Upper lobe of left lung (tissue), 6 donors: ENCODE results near the gene SNX14. TPM values are rescaled to one million over a fixed set of nuclear protein-coding genes. Genes with fewer than 3 reads are reported as not detected.
"Not testable (repeated sequence)": the region's sequence is repeated elsewhere in the genome, so short reads cannot be mapped to it uniquely, and the experiment has no call there.

Experiments
- ATAC-seq, 2 donors: fragments of 200-7000 bp; cut with Tn5 transposase; one replicate each; pipeline ENCODE4 v1.9.1; 2022; ENCODE audit warnings: mild to moderate bottlenecking in 2 of 2, moderate library complexity in 2 of 2; ENCODE audit not compliant: low FRiP score in 2 of 2
- DNase-seq, 2 donors: peaks; one replicate each; pipeline ENCODE4 v3.0.0-alpha.2; 2019 to 2020
- H3K27ac ChIP-seq, 4 donors: fragments of 200-600 bp; sonication (generic); one replicate each; pipeline ENCODE4 v1.5.1; 2016 to 2019
- H3K27me3 ChIP-seq, 4 donors: fragments of 200-600 bp; sonication (generic); one replicate each; pipeline ENCODE4 v1.5.1; 2017 to 2019
- H3K36me3 ChIP-seq, 4 donors: fragments of 200-600 bp; sonication (generic); one replicate each; pipeline ENCODE4 v1.5.1; 2016 to 2019
- H3K4me1 ChIP-seq, 4 donors: fragments of 200-600 bp; sonication (generic); one replicate each; pipeline ENCODE4 v1.5.1; 2018 to 2019
- H3K4me3 ChIP-seq, 4 donors: fragments of 200-600 bp; sonication (generic); one replicate each; pipeline ENCODE4 v1.5.1; 2017 to 2019; ENCODE audit warnings: mild to moderate bottlenecking in 2 of 4, moderate library complexity in 1 of 4
- H3K9me3 ChIP-seq, 4 donors: fragments of 200-600 bp; sonication (generic); one replicate each; pipeline ENCODE4 v1.5.1; 2018 to 2019
- CTCF ChIP-seq, 6 experiments: fragments of 450-650 bp in 4 of 6; fragments of 200-600 bp in 2 of 6; sonication (generic) in 2 of 6; IDR thresholded peaks; one replicate each; pipeline ENCODE4 v1.5.1; 2016 to 2019; ENCODE audit warnings: antibody characterized with exemption in 6 of 6
- EP300 ChIP-seq, 4 donors: sonication (generic); formaldehyde crosslinking; IDR thresholded peaks; one replicate each; pipeline ENCODE4 v1.5.1; 2017; ENCODE audit warnings: antibody characterized with exemption in 4 of 4, control low read depth in 2 of 4
- POLR2A ChIP-seq, 4 donors: fragments of 450-650 bp; IDR thresholded peaks; one replicate each; pipeline ENCODE4 v1.5.1; 2016 to 2017; ENCODE audit warnings: antibody characterized with exemption in 4 of 4, mild to moderate bottlenecking in 2 of 4
- POLR2AphosphoS5 ChIP-seq, 2 donors: sonication (generic); formaldehyde crosslinking; IDR thresholded peaks; one replicate each; pipeline ENCODE4 v1.5.1; 2017; ENCODE audit warnings: antibody characterized with exemption in 2 of 2
- WGBS, 2 donors: methylation state at CpG; one replicate each; pipeline ENCODE4 v1.1.5; 2017 to 2018; 5-methylcytosine and 5-hydroxymethylcytosine counted together
- total RNA-seq, 6 donors: library from RNA; depleted of rRNA in 4 of 6; stranded (reverse); fragments of >200 nt in 4 of 6; gene quantifications; one replicate each; pipeline versions ENCODE4 v1.1.0 to v1.2.1, GENCODE V29; 2016 to 2021
- donor health status: DM: no; HTN: no; CAD: no; lungs with moderate emphysema.
- donor health status: DM: no; HTN: yes; CAD: no; lungs with severe emphysema.

The SNX14 gene
- total RNA-seq, 6 donors from 2014 or later = 43.7 to 170 (median 88.6) TPM

GRCh38 chr6:85640821-85641220, 47.2 kb upstream of the SNX14 start:
- DNase-seq = no peak
- no peak for ATAC-seq

GRCh38 chr6:85637579-85637978, 43.9 kb upstream of the SNX14 start:
- H3K36me3 ChIP-seq = peaks cover 14 to 77% (median 42%) of the 10 kb centered on the region in 4 donors
- H3K4me1 ChIP-seq = peaks cover 26 to 40% (median 30%) of the 10 kb centered on the region in 4 donors
- H3K27ac ChIP-seq = no peak overlapping the region
- DNase-seq (no peak), ATAC-seq (no peak)
- no peak for TF ChIP-seq CTCF (IDR thresholded peaks at IDR 0.05)
- no peak for TF ChIP-seq POLR2AphosphoS5 (IDR thresholded peaks at IDR 0.05)
- no peak for TF ChIP-seq POLR2A (IDR thresholded peaks at IDR 0.05)
- TF ChIP-seq EP300 (IDR thresholded peaks at IDR 0.05) = no peak
- H3K9me3 ChIP-seq = no peaks in the 10 kb centered on the region
- no peak overlapping the region for H3K4me3 ChIP-seq
- WGBS, 2 donors = 64 to 73% methylated on average over 3 of the region's 3 CpGs
- H3K27me3 ChIP-seq = no peaks in the 10 kb centered on the region

More at GRCh38 chr6:85640821-85641220, 47.2 kb upstream of the SNX14 start:
- Histone ChIP-seq H3K9me3 (no peaks in the 10 kb centered on the region), H3K4me3 (peak overlapping the region in 3 of 4 donors; percentile 2 to 97 (median 93)), H3K4me1 (peaks cover 32 to 54% (median 40%) of the 10 kb centered on the region in 4 donors), H3K36me3 (peaks cover 9 to 45% (median 15%) of the 10 kb centered on the region in 4 donors), H3K27me3 (no peaks in the 10 kb centered on the region), H3K27ac (no peak overlapping the region)
- TF ChIP-seq EP300 (IDR thresholded peaks at IDR 0.05) (no peak), POLR2A (IDR thresholded peaks at IDR 0.05) (no peak), POLR2AphosphoS5 (IDR thresholded peaks at IDR 0.05) (no peak), CTCF (IDR thresholded peaks at IDR 0.05) (no peak)
- 37 to 41% methylated on average over 3 of the region's 3 CpGs for WGBS, 2 donors

- H3K4me3 ChIP-seq = no peak overlapping the region
- no peak for DNase-seq
- H3K9me3 ChIP-seq = no peaks in the 10 kb centered on the region
- H3K36me3 ChIP-seq = peaks cover 20 to 98% (median 71%) of the 10 kb centered on the region in 4 donors
- TF ChIP-seq POLR2A (IDR thresholded peaks at IDR 0.05) (no peak), EP300 (IDR thresholded peaks at IDR 0.05) (no peak), CTCF (IDR thresholded peaks at IDR 0.05) (no peak), POLR2AphosphoS5 (IDR thresholded peaks at IDR 0.05) (no peak)
- H3K4me1 ChIP-seq = peaks cover 2 to 15% (median 4%) of the 10 kb centered on the region in 4 donors
- H3K27ac ChIP-seq = no peak overlapping the region
- ATAC-seq = no peak
- WGBS, 2 donors = 93 to 98% methylated on average over 6 of the region's 6 CpGs
- H3K27me3 ChIP-seq = no peaks in the 10 kb centered on the region
Measured at GRCh38 chr6:85632164-85632942, 38.7 kb upstream of the SNX14 start.

- H3K27ac ChIP-seq, H3K27me3 ChIP-seq, H3K9me3 ChIP-seq, DNase-seq, H3K4me3 ChIP-seq, ATAC-seq: not testable (repeated sequence)
- H3K36me3 ChIP-seq = peaks cover 13 to 98% (median 64%) of the 10 kb centered on the region in 4 donors
- 93 to 97% methylated on average over 5 of the region's 5 CpGs for WGBS, 2 donors
- H3K4me1 ChIP-seq = peaks cover 0 to 11% (median 4%) of the 10 kb centered on the region in 4 donors
Measured at GRCh38 chr6:85631117-85631516, 37.5 kb upstream of the SNX14 start.

GRCh38 chr6:85628353-85628752, 34.7 kb upstream of the SNX14 start:
- no peak overlapping the region for H3K27ac ChIP-seq
- peaks cover 10 to 95% (median 48%) of the 10 kb centered on the region in 4 donors for H3K36me3 ChIP-seq
- ATAC-seq (no peak), DNase-seq (no peak)
- H3K9me3 ChIP-seq = no peaks in the 10 kb centered on the region
- no peak overlapping the region for H3K4me3 ChIP-seq
- TF ChIP-seq CTCF (IDR thresholded peaks at IDR 0.05) = no peak
- H3K4me1 ChIP-seq = peaks cover 0 to 11% (median 6%) of the 10 kb centered on the region in 4 donors
- H3K27me3 ChIP-seq = no peaks in the 10 kb centered on the region
- WGBS, 2 donors = 69 to 76% methylated on average over 1 of the region's 1 CpG
